Sigmoid colon (tissue), 7 donors: ENCODE data around the gene TACC2. TPM values are rescaled to one million over a fixed set of nuclear protein-coding genes. Genes with fewer than 3 reads are reported as not detected.
A peak's percentile ranks its signal among the peaks of the same experiment; 100 is the strongest.

Experiments used
- DNase-seq: peaks from one replicate; pipeline ENCODE4 v3.0.0-alpha.2; 2019
- H3K27ac ChIP-seq, 4 donors: fragments of 200-600 bp; sonication (generic); one replicate each; pipeline ENCODE4 v1.5.1; 2016 to 2019; ENCODE audit warnings: mild to moderate bottlenecking in 1 of 4
- H3K27me3 ChIP-seq, 3 donors: fragments of 200-600 bp; sonication (generic); one replicate each; pipeline ENCODE4 v1.5.1; 2019; ENCODE audit warnings: mild to moderate bottlenecking in 1 of 3
- H3K36me3 ChIP-seq, 4 donors: fragments of 200-600 bp; sonication (generic); one replicate each; pipeline ENCODE4 v1.5.1; 2016 to 2019
- H3K4me1 ChIP-seq, 4 donors: fragments of 200-600 bp; sonication (generic); one replicate each; pipeline ENCODE4 v1.5.1; 2017 to 2019
- H3K4me3 ChIP-seq, 4 donors: fragments of 200-600 bp; sonication (generic); one replicate each; pipeline ENCODE4 v1.5.1; 2017 to 2019; ENCODE audit warnings: mild to moderate bottlenecking in 2 of 4, moderate library complexity in 1 of 4
- H3K9me3 ChIP-seq, 4 donors: fragments of 200-600 bp in 3 of 4; sonication (generic) in 3 of 4; one replicate each; pipeline versions ENCODE4 v1.5.1 to v1.6.1; 2013 to 2019
- CTCF ChIP-seq, 4 experiments: fragments of 450-650 bp in 3 of 4; fragments of 200-600 bp in 1 of 4; IDR thresholded peaks; one replicate each; pipeline ENCODE4 v1.5.1; 2016 to 2019; ENCODE audit warnings: antibody characterized with exemption in 4 of 4, mild to moderate bottlenecking in 3 of 4, moderate library complexity in 2 of 4
- EP300 ChIP-seq, 4 donors: sonication (generic); formaldehyde crosslinking; IDR thresholded peaks; one replicate each; pipeline ENCODE4 v1.6.1; 2017; ENCODE audit warnings: antibody characterized with exemption in 4 of 4
- POLR2A ChIP-seq, 2 donors: fragments of 450-650 bp; IDR thresholded peaks; one replicate each; pipeline ENCODE4 v1.6.1; 2016; ENCODE audit warnings: antibody characterized with exemption in 2 of 2, mild to moderate bottlenecking in 2 of 2, moderate library complexity in 2 of 2
- POLR2AphosphoS5 ChIP-seq, 4 donors: sonication (generic); formaldehyde crosslinking; IDR thresholded peaks; one replicate each; pipeline ENCODE4 v1.6.1; 2017; ENCODE audit warnings: antibody characterized with exemption in 4 of 4
- WGBS, 2 donors: extraction: QIAGEN DNeasy Blood & Tissue Kit; methylation state at CpG; one replicate each; pipeline ENCODE4 v1.1.7; 2013; 5-methylcytosine and 5-hydroxymethylcytosine counted together
- intact Hi-C: fragments of 100-400 bp; cut with DNase I; formaldehyde crosslinking; loops from one replicate; pipeline ENCODE4 v1.15.1; 2023
- polyA plus RNA-seq, 3 donors: library from polyadenylated mRNA; stranded (reverse); fragments of 200-250 nt; gene quantifications; one replicate each; pipeline ENCODE4 v1.2.3, GENCODE V29; 2013
- total RNA-seq, 4 donors: library from RNA; depleted of rRNA; stranded (reverse); fragments of >200 nt; gene quantifications; one replicate each; pipeline ENCODE4 v1.1.0, GENCODE V29; 2016
- donor health status: healthy with polysubstance abuse.
- donor health status: Bipolar disorder and iron deficiency.
- donor health status: healthy.

Gene TACC2
- total and polyA plus RNA-seq, 7 donors, result 43.7 to 173 (median 71.0) TPM

- DNase-seq, result no peak
- Histone ChIP-seq H3K27me3 (no peaks in the 10 kb centered on the region), H3K27ac (no peak overlapping the region), H3K4me1 (no peaks in the 10 kb centered on the region), H3K36me3 (peaks cover 29 to 91% (median 43%) of the 10 kb centered on the region in 4 donors), H3K4me3 (no peak overlapping the region), H3K9me3 (no peaks in the 10 kb centered on the region)
- intact Hi-C loops, result no loop called here
- WGBS, 2 donors, result 83 to 92% methylated on average over 4 of the region's 4 CpGs
- TF ChIP-seq POLR2A (IDR thresholded peaks at IDR 0.05) (no peak), POLR2AphosphoS5 (IDR thresholded peaks at IDR 0.05) (no peak), CTCF (IDR thresholded peaks at IDR 0.05) (no peak), EP300 (IDR thresholded peaks at IDR 0.05) (no peak)
Measured at GRCh38 chr10:122245136-122245535, 256.2 kb downstream of the TACC2 start.

GRCh38 chr10:122245897-122246296 lies 256.9 kb downstream of the TACC2 start:
- peak; percentile 25 for DNase-seq
- intact Hi-C loops, result no loop called here
- peaks cover 30 to 89% (median 36%) of the 10 kb centered on the region in 4 donors for H3K36me3 ChIP-seq
- no peak overlapping the region for H3K27ac ChIP-seq
- no peak overlapping the region for H3K4me3 ChIP-seq
- H3K4me1 ChIP-seq, result no peaks in the 10 kb centered on the region
- TF ChIP-seq EP300 (IDR thresholded peaks at IDR 0.05), result no peak
- TF ChIP-seq POLR2A (IDR thresholded peaks at IDR 0.05), result no peak
- no peak for TF ChIP-seq POLR2AphosphoS5 (IDR thresholded peaks at IDR 0.05)
- no peak for TF ChIP-seq CTCF (IDR thresholded peaks at IDR 0.05)
- no peaks in the 10 kb centered on the region for H3K9me3 ChIP-seq
- 90 to 92% methylated on average over 11 of the region's 11 CpGs for WGBS, 2 donors
- no peaks in the 10 kb centered on the region for H3K27me3 ChIP-seq

GRCh38 chr10:122246830-122247520 lies 258.0 kb downstream of the TACC2 start:
- H3K4me1 ChIP-seq, result no peaks in the 10 kb centered on the region
- no peaks in the 10 kb centered on the region for H3K9me3 ChIP-seq
- no peak for DNase-seq
- H3K27ac ChIP-seq, result no peak overlapping the region
- intact Hi-C loops, result no loop called here
- TF ChIP-seq POLR2AphosphoS5 (IDR thresholded peaks at IDR 0.05) (no peak), CTCF (IDR thresholded peaks at IDR 0.05) (no peak), POLR2A (IDR thresholded peaks at IDR 0.05) (no peak), EP300 (IDR thresholded peaks at IDR 0.05) (no peak)
- WGBS, 2 donors, result 90 to 95% methylated on average over 11 of the region's 11 CpGs
- no peak overlapping the region for H3K4me3 ChIP-seq
- no peaks in the 10 kb centered on the region for H3K27me3 ChIP-seq
- peaks cover 20 to 87% (median 30%) of the 10 kb centered on the region in 4 donors for H3K36me3 ChIP-seq

GRCh38 chr10:122248356-122249302 lies 259.7 kb downstream of the TACC2 start:
- peak; percentile 54 for DNase-seq

More at GRCh38 chr10:122248356-122249302, 259.7 kb downstream of the TACC2 start:
- H3K4me1 ChIP-seq, result peaks cover 0 to 12% (median 9%) of the 10 kb centered on the region in 4 donors
- no peak overlapping the region for H3K4me3 ChIP-seq
- TF ChIP-seq POLR2A (IDR thresholded peaks at IDR 0.05) (no peak), POLR2AphosphoS5 (IDR thresholded peaks at IDR 0.05) (no peak), EP300 (IDR thresholded peaks at IDR 0.05) (no peak), CTCF (IDR thresholded peaks at IDR 0.05) (no peak)
- intact Hi-C loops, result no loop called here
- H3K9me3 ChIP-seq, result no peaks in the 10 kb centered on the region
- 89 to 92% methylated on average over 25 of the region's 25 CpGs for WGBS, 2 donors
- no peak overlapping the region for H3K27ac ChIP-seq
- H3K36me3 ChIP-seq, result peaks cover 13 to 74% (median 24%) of the 10 kb centered on the region in 4 donors
- H3K27me3 ChIP-seq, result no peaks in the 10 kb centered on the region
